Endometrium (tissue), 2 donors: ENCODE measurements around the gene SH2B2.
"Not testable (repeated sequence)": the region's sequence is repeated elsewhere in the genome, so short reads cannot be mapped to it uniquely, and the experiment has no call there.

ENCODE experiments used
- FAIRE-seq: peaks from 2 replicates; lab custom pipeline; 2012; peaks lifted over from hg19 to GRCh38; lab: Jason Lieb, UNC
- donor health status: control.
- donor health status: control.

Gene SH2B2

DNA sequence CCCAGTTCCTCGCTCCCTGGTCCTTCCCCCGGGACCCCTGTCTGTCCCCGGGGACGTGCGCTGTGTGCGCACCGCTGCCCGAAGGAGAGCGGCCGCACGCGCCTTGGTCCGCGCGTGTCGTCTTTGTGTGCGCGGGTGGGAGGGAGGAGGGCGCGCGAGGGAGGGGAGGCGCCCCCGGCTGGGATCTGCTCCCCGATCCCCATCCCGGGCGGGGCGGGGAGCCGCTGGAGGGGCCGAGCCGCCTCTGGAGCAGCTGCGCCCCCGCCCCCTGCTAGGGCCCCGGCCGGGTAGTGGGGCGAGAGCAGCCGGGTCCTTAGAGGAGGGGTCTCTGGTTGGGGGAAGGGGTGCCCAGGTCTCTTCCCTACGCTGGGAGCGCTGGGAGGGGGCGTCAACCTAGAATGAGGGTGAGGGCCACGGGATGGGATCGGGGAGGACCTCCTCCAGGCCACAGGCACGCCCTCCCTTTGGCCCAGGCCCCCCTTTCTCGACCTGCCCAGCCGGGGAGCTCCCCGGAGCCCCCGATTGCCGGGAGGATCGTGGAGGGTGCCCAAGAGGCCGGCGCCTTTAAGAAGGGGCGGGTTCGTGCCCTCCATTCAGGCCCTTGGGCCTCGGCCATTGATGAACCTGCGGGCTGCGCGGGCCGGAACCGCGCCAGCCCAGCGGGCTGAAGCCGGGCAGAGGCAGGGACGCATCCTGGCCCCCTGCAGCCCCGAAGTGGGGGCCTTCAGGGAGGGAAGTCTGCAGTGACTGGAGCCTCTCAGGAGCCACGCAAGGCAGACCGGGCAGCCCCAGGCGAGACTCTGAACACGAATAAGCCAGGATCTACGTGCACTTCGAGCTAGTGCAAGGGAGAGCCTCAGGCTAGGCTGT is 678 bp downstream of the SH2B2 start:
- FAIRE-seq, result no peak

- FAIRE-seq, result no peak
These were observed 1.3 kb downstream of the SH2B2 start for GRCh38 chr7:102287981-102288278.

DNA sequence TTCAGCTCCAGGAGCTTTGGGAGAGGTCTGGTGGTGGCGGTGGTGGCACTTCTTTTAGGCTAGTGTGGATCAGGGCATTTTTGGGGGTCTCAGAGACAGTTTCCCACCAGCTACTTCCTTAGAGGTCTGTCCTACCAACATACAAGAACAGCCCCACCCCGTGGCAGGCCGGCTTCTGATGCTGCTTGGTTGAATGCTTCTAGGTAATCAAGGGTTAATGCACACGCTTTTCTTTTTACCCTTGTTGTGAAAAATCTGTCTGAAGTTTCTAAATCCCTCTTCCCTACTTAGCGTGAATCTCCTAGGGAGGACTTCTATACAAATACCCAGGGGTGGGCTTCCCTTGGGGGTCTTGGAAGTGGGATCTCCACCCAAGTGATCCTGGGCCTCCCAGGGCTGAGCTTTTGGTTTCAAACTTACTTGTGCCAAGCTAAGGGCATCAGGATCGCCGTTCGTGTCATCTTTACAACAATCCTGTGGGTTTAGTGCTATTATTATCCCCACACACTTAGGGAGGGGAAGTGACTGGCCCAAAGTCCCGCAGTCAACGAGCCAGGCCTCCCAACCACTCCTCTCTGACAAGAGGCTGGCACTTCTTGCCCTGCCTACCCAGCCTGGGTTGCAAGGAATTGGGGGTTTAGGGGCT is 1.7 kb downstream of the SH2B2 start:
- FAIRE-seq, result no peak

DNA sequence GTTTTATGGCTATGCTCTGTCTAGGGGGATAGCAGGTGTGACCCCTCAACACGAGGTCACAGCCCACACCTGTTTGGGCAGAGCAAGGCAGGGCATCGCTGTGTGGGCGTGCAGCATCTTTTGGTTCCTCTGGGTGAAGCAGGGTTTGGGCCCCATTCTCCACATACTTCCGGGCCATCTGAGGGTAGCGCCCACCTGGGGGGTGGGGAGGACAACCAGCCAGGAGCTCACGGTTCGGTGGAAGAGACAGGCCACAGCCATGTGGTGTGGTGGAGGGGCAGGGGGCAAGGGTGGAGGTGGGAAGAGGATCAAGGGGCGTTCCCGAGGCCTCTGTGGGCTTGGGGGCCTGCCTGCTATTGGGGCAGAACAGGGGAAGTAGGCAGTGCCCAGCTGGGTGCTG is 2.4 kb downstream of the SH2B2 start:
- FAIRE-seq, result no peak

GRCh38 chr7:102291056-102291915 is 4.6 kb downstream of the SH2B2 start:
- no peak for FAIRE-seq

DNA sequence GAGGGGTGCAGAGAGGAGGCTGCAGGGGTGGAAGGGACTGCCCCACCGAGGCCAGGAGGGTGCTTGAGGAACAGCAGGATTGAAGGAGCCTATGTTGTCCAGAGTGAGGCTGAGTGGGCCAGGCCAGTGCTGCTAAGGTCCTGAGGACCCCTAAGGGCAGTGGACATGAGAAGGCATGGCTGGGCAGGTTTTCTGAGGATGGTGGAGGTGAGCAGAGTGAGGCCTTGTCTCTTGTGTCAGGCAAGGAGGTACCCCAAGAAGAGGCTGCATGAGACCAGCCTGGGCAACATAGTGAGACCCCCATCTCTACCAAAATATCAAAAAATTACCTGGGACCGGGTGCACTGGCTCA is 5.2 kb downstream of the SH2B2 start:
- FAIRE-seq, result no peak

- FAIRE-seq, result no peak
These were observed 6.4 kb downstream of the SH2B2 start for GRCh38 chr7:102292813-102293798.

DNA sequence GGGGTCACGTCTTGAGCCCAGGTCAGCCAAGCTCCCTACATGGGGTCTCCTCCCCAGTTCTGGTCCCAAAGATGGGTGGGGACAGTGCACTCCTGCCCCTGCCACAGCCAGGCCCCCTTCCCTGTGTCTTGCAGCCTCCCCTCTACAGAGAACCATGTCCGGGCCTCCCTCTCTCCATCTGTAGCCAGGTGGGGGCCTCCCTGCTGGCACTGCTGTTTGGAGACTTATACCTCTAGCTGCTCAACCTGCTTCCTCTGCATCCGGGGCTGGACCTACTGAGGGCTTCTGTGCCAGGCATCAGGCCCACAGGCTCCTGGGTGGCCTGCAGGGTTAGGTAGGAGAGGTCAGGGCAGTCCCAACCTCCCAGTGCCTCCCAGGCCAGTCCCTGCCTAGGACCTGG is 7.9 kb downstream of the SH2B2 start:
- FAIRE-seq, result no peak

DNA sequence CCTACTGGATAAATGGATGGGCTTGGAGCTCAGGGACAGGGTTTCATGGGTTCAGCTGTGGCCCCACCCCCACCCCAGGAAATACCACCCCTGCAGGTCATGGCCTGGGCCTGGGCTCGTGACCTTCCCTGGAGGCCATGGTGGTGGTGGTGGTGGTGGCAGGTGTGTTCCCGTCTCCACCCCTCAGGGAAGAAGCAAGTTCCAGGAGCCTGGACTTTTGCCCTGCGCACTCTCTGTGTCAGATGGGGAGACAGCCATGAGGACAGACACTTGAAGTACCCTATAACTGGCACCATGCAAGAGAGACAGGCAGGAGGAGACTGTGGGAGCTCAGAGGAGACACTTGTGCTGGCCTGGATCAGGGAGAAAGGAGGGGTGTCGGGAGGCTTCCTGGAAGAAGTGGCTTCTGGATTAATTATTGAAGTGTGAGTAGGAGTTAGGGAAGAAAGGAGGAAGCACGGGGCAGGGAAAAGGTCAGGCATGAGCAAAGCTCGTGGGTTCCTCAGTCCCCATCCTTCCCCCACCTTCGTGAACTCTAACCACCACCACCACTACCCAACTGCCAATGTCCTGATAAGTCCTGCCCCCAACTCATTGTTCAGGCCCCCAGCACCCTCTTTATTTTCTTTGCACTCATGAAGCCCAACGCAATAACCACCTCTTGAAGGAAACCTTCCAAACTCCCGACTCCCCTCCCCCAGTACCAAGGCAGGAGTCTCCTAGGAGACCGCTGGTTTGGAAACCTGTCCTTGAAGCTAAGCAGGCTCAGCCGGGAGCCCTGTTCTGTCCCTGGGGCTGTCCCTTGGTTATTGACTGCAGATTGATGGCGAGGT is 8.9 kb downstream of the SH2B2 start:
- FAIRE-seq, result no peak

DNA sequence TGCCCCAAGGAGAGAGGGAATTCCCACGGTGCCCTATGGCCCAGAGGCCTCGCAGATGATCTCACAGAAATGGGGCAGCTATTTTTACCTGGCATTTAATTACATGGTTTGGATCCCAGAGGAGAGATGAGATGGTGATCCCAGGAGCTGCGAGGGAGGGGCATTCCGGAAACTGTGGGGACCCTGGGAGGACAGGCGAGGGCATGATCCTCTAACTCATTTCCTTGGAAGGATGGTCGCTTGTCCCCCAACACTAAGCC is 9.4 kb downstream of the SH2B2 start:
- no peak for FAIRE-seq

DNA sequence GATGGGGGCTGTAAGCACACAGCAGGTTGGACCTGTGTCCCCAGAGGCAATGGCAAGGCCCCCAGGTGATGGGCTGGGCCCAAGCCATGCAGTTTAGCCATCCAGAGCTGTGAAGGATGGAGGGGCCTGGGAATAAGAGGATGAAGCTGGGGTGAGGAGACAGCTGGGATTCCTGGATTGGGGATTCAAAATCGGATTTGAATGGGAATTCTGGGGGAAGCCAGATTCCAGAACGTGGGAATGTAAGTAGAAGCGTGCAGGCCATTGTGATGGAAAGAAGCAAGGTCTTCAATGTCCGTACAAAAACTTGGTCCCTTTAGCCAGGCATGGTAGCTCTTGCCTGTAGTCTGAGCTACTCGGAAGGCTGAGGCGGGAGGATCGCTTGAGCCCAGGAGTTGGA is 9.8 kb downstream of the SH2B2 start:
- no peak for FAIRE-seq

- FAIRE-seq, result no peak
These were observed 11.0 kb downstream of the SH2B2 start for GRCh38 chr7:102297487-102298218.

GRCh38 chr7:102300643-102301221 is 14.1 kb downstream of the SH2B2 start:
- FAIRE-seq, result no peak

DNA sequence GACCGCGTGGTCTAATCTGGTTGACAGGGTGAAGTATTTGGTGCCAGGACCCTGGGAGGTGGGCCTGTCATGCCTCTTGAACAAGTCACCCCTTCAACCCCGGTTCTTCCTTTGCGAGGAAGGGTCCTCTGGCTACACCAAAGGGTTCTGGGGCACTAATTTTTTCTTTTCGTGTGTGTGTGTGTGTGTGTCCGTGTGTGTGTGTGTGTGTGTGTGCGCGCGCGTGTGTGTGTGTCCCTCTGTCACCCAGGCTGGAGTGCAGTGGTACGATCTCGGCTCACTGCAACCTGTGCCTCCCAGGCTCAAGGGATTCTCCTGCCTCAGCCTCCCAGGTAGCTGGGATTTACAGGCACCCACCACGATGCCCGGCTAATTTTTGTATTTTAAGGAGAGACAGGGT is 14.7 kb downstream of the SH2B2 start:
- FAIRE-seq, result not testable (repeated sequence)

- FAIRE-seq, result no peak
These were observed 15.4 kb downstream of the SH2B2 start for GRCh38 chr7:102302025-102302424.

GRCh38 chr7:102303669-102304422 is 17.2 kb downstream of the SH2B2 start:
- no peak for FAIRE-seq

- no peak for FAIRE-seq
These were observed 18.0 kb downstream of the SH2B2 start for GRCh38 chr7:102304668-102305067.

- FAIRE-seq, result no peak
These were observed 19.0 kb downstream of the SH2B2 start for GRCh38 chr7:102305414-102306268.
